ENCODE data around the gene SUPT5H. TPM values are rescaled to one million over a fixed set of nuclear protein-coding genes. Genes with fewer than 3 reads are reported as not detected.

Gene SUPT5H
- total RNA-seq, result 10 to 100 TPM; 81.7 to 95.1 TPM

DNA sequence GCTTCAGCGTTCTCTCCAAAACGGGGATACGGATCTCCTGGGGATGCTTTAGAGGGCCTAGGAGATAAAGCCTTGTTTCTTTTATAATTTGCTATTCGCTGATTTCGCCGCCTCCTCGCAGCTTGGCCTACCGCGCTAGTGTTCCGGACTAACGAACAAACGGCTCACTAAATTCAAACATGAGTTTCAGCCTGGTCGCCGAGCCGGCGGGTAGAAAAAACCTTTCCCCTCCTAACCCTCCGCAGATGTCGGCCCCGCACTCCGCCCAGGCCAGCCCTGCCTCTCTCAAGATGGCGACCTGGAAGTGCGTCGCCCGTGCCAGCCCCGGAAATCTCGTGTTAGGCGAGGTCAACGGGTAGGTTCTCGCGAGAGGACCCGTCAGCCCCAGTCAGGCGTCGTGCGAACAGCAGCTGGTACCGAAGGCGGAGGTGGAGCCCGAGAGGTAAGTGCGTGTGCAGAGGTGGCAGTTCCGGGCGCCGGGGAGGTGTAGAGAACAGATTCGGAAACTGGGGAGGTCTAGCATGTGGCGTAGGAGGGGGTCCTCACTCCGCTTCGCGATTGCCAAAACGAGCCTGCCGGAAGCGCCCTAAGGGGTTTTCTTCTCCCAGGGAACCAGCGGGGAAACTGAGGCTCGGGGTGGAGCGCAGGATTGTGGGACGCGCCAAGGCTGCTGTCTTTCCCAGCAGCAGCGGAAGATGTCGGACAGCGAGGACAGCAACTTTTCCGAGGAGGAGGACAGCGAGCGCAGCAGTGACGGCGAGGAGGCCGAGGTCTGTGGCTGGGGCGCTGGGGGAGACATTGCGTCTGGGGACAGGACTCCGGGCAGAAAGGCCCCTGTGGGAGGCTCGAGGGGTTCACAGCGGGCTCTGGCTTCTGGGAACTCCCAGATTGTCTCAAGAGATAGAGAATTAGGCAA, at the start of gene SUPT5H:
SUPT5H (plus strand) TSS at position 387 of the 916 bp plus-strand sequence; CDS start at position 696, 309 bp downstream.
- peak within 1 kb of the TSS; percentile 73 to 94 for H3K4me3 ChIP-seq
- H3K9me3 ChIP-seq, result no peaks in the 10 kb centered on the region
- DNase-seq (ENCODE audit: low spot score), result peak; percentile 98
- TF ChIP-seq, protein P1, sequence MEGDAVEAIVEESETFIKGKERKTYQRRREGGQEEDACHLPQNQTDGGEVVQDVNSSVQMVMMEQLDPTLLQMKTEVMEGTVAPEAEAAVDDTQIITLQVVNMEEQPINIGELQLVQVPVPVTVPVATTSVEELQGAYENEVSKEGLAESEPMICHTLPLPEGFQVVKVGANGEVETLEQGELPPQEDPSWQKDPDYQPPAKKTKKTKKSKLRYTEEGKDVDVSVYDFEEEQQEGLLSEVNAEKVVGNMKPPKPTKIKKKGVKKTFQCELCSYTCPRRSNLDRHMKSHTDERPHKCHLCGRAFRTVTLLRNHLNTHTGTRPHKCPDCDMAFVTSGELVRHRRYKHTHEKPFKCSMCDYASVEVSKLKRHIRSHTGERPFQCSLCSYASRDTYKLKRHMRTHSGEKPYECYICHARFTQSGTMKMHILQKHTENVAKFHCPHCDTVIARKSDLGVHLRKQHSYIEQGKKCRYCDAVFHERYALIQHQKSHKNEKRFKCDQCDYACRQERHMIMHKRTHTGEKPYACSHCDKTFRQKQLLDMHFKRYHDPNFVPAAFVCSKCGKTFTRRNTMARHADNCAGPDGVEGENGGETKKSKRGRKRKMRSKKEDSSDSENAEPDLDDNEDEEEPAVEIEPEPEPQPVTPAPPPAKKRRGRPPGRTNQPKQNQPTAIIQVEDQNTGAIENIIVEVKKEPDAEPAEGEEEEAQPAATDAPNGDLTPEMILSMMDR (IDR thresholded peaks at IDR 0.05), result no peak
- H3K4me1 ChIP-seq, result peaks cover 0 to 36% of the 10 kb centered on the region in 2 donors
- no peaks in the 10 kb centered on the region for H3K27me3 ChIP-seq
- H3K27ac ChIP-seq, result peak within 1 kb of the TSS; percentile 86 to 98
- H3K36me3 ChIP-seq, result no peaks in the 10 kb centered on the region

DNA sequence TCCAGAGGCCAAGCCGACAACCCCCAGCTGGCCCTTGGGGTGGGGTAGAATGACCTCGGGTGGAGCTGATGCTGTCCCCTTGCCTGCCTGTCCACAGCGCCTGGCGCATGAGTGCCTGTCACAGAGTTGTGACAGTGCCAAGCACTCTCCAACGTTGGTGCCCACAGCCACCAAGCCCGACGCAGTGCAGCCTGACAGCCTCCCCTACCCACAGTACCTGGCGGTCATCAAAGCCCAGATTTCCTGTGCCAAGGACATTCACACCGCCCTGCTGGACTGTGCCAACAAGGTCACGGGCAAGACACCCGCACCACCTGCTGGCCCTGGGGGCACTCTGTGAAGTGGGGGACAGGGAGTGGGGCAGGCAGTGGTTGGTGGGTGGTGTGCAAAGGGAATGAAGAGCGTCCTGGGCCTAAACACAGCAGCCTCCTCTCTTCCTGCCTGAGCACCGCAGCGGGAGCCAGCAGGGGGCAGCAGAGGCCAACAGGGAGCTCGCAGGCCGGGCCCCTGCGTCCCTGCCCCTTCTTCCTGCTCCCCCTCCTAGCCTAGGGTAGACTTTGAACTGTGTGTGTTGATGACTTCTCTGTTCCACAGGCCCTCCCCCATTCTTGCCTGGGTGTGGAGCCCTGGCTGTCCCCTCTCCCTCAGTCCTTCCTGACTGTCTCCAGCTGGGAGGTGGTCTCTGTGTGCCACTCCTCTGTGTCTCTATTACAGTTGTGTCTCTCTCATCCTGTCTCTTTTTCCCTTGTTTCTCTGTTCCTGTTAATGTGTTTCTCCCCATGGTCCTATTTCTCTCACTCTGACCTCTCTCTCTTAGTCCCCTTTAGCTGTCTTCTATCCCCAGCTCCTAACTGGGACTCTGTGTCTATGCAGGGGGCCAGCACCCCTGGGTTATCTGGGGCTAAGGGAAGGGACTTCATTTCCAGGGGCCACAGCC, 47.8 kb upstream of the SUPT5H start:
- no peak overlapping the region for H3K4me3 ChIP-seq
- DNase-seq (ENCODE audit: low spot score), result peak; percentile 92
- peaks cover 13% of the 10 kb centered on the region for H3K36me3 ChIP-seq
- peak overlapping the region; percentile 83 to 85 for H3K27ac ChIP-seq
- TF ChIP-seq, protein P1 (IDR thresholded peaks at IDR 0.05), result peak; percentile 80 to 99
- no peaks in the 10 kb centered on the region for H3K9me3 ChIP-seq
- H3K4me1 ChIP-seq, result peaks cover 0 to 41% of the 10 kb centered on the region in 2 donors
- H3K27me3 ChIP-seq, result no peaks in the 10 kb centered on the region

DNA sequence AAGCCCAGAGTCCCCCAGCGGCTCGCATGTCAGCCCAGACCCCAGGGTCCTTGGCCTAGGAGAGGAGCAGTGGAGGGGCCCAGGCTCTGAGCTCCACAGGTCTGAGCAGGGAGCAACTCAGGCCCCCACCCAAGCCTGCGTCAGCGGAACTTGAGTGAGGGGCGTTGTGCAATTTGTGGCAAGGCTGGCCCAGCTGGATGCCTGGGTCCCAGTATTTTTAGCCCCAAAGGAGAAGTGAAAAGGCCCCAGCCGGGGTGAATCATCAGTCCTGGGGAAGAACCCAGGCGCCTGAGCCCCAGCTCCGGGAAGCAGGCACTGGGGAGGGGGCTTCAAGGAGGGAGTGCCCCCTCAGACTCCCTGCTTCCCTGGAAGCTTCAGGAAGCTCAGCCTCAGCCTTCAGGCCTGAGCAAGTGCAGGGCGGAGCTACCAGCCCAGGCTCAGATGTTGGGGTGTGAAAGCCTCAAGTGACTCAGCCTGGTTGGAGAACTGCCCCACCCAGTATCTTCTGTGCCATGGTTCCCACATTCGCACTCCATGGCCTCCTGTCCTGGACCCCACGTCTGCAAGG, 47.0 kb upstream of the SUPT5H start:
- Histone ChIP-seq H3K36me3 (peaks cover 9% of the 10 kb centered on the region), H3K27ac (peak overlapping the region; percentile 83 to 85), H3K27me3 (no peaks in the 10 kb centered on the region), H3K4me1 (peaks cover 0 to 48% of the 10 kb centered on the region in 2 donors), H3K4me3 (no peak overlapping the region), H3K9me3 (no peaks in the 10 kb centered on the region)
- peak; percentile 91 for DNase-seq (ENCODE audit: low spot score)
- TF ChIP-seq, protein P1 (IDR thresholded peaks at IDR 0.05), result no peak

DNA sequence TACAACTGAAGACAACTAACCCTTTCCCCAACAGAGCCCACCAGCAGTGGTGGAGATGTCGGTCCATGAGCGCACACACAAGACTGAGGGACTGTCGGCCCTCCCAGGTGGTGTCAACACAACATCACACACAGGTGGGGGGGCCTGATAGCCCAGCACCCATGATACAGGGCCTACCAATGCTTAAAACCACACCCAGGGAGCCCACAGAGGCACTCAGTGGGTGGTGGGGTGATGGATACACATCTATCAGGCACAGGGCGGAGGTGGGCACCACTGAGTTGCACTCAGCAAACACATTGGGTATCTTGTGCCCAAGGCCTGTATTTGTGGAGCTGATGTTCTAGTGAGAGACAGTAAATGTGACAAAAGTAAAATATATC, 45.7 kb upstream of the SUPT5H start:
- Histone ChIP-seq H3K9me3 (no peaks in the 10 kb centered on the region), H3K27me3 (no peaks in the 10 kb centered on the region), H3K4me1 (peaks cover 0 to 56% of the 10 kb centered on the region in 2 donors), H3K27ac (peak overlapping the region; percentile 83 to 85), H3K36me3 (no peaks in the 10 kb centered on the region), H3K4me3 (no peak overlapping the region)
- no peak for DNase-seq (ENCODE audit: low spot score)
- TF ChIP-seq, protein P1 (IDR thresholded peaks at IDR 0.05), result no peak

- no peaks in the 10 kb centered on the region for H3K27me3 ChIP-seq
- no peaks in the 10 kb centered on the region for H3K9me3 ChIP-seq
- H3K36me3 ChIP-seq, result no peaks in the 10 kb centered on the region
- H3K27ac ChIP-seq, result peak overlapping the region in 1 of 2 donors; percentile 83
- H3K4me3 ChIP-seq, result no peak overlapping the region
- peaks cover 0 to 59% of the 10 kb centered on the region in 2 donors for H3K4me1 ChIP-seq
- no peak for DNase-seq (ENCODE audit: low spot score)
- TF ChIP-seq, protein P1 (IDR thresholded peaks at IDR 0.05), result no peak
Observed at GRCh38 chr19:39400061-39400460, 45.3 kb upstream of the SUPT5H start.

Data from right atrium auricular region (tissue), 2 donors.